Stomach (tissue), 9 donors: ENCODE data around the gene C15orf61. TPM values are rescaled to one million over a fixed set of nuclear protein-coding genes. Genes with fewer than 3 reads are reported as not detected.

Source experiments
- DNase-seq, 2 donors: peaks; one replicate each; pipeline versions ENCODE4 v3.0.0 to v3.0.0-alpha.2; 2013 to 2019
- H3K27ac ChIP-seq, 5 donors: fragments of 200-600 bp in 4 of 5; sonication (generic) in 4 of 5; one replicate each; pipeline ENCODE4 v1.5.1; 2013 to 2019; ENCODE audit warnings: mild to moderate bottlenecking in 1 of 5, moderate library complexity in 1 of 5
- H3K27me3 ChIP-seq, 3 donors: fragments of 200-600 bp; sonication (generic); one replicate each; pipeline ENCODE4 v1.5.1; 2017 to 2019; ENCODE audit warnings: mixed run types in 1 of 3
- H3K36me3 ChIP-seq, 4 donors: fragments of 200-600 bp; sonication (generic); 1 replicate in 3 of 4; 2 replicates in 1 of 4; pipeline ENCODE4 v1.5.1; 2016 to 2019
- H3K4me1 ChIP-seq, 4 donors: fragments of 200-600 bp; sonication (generic); one replicate each; pipeline ENCODE4 v1.5.1; 2016 to 2019
- H3K4me3 ChIP-seq, 4 donors: fragments of 200-600 bp; sonication (generic) in 3 of 4; one replicate each; pipeline ENCODE4 v1.5.1; 2016 to 2019; ENCODE audit warnings: mild to moderate bottlenecking in 1 of 4
- H3K9me3 ChIP-seq, 4 donors: fragments of 200-600 bp; sonication (generic); one replicate each; pipeline ENCODE4 v1.5.1; 2016 to 2019
- EP300 ChIP-seq: sonication (generic); formaldehyde crosslinking; IDR thresholded peaks from one replicate; pipeline ENCODE4 v1.6.1; 2017; ENCODE audit warnings: antibody characterized with exemption
- POLR2A ChIP-seq, 4 donors: fragments of 450-650 bp; IDR thresholded peaks; one replicate each; pipeline ENCODE4 v1.6.1; 2016; ENCODE audit warnings: antibody characterized with exemption in 4 of 4, control low read depth in 2 of 4, mild to moderate bottlenecking in 1 of 4, moderate library complexity in 1 of 4
- POLR2AphosphoS5 ChIP-seq, 3 donors: sonication (generic); formaldehyde crosslinking; IDR thresholded peaks; one replicate each; pipeline ENCODE4 v1.6.1; 2016; ENCODE audit warnings: antibody characterized with exemption in 3 of 3
- WGBS, 5 donors: extraction: QIAGEN DNeasy Blood & Tissue Kit in 3 of 5; methylation state at CpG; one replicate each; pipeline versions ENCODE4 v1.1.5 to v1.1.7; 2013 to 2018; 5-methylcytosine and 5-hydroxymethylcytosine counted together
- intact Hi-C: fragments of 100-400 bp; cut with DNase I; formaldehyde crosslinking; loops from one replicate; pipeline ENCODE4 v1.15.1; 2023; ENCODE audit warnings: low total_unique reads
- polyA plus RNA-seq, 3 donors: library from polyadenylated mRNA; stranded (reverse); fragments of 200-250 nt; gene quantifications; one replicate each; pipeline ENCODE4 v1.2.3, GENCODE V29; 2013
- total RNA-seq, 5 donors: library from RNA; depleted of rRNA; stranded (reverse); fragments of >200 nt; gene quantifications; one replicate each; pipeline versions ENCODE4 v1.1.0 to v1.2.3, GENCODE V29; 2014 to 2016
- TF ChIP-seq, protein P1 (sequence below), 7 experiments: fragments of 450-650 bp in 4 of 7; fragments of 200-600 bp in 3 of 7; sonication (generic) in 3 of 7; IDR thresholded peaks; one replicate each; pipeline ENCODE4 v1.5.1; 2016 to 2019; ENCODE audit warnings: antibody characterized with exemption in 7 of 7, control low read depth in 2 of 7, mild to moderate bottlenecking in 1 of 7
- donor health status: healthy with polysubstance abuse.
- donor health status: Bipolar disorder and iron deficiency.
- donor health status: healthy.

C15orf61 gene
- total and polyA plus RNA-seq, 8 donors, result 0.14 to 19.4 (median 2.1) TPM

DNA sequence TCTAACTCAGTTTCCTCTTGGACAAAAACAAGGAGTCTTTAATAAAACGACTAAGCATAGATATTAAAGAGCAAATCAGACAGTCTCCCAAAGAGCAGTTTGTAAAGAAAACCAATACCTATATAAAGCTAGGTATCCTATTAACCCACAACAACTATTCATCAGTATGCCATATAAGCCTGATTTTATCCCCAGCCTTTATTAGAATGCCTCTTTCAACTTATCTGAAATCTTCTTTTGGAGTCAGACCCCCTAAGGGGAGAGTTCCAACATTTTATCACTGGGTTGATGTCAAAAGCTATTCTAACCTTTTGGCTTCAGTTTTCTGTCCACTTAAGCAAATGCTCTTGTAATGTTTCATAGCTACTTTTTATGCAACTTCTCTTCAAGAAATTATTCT lies 39.4 kb downstream of the C15orf61 start:
- H3K27ac ChIP-seq, result no peak overlapping the region
- peaks cover 0 to 26% (median 11%) of the 10 kb centered on the region in 4 donors for H3K36me3 ChIP-seq
- no peaks in the 10 kb centered on the region for H3K27me3 ChIP-seq
- 85 to 97% (median 94%) methylated on average over 1 of the region's 1 CpG for WGBS, 5 donors
- intact Hi-C loops, result no loop called here
- H3K9me3 ChIP-seq, result no peaks in the 10 kb centered on the region
- no peak overlapping the region for H3K4me3 ChIP-seq
- TF ChIP-seq POLR2A (IDR thresholded peaks at IDR 0.05), result no peak
- TF ChIP-seq, protein P1, sequence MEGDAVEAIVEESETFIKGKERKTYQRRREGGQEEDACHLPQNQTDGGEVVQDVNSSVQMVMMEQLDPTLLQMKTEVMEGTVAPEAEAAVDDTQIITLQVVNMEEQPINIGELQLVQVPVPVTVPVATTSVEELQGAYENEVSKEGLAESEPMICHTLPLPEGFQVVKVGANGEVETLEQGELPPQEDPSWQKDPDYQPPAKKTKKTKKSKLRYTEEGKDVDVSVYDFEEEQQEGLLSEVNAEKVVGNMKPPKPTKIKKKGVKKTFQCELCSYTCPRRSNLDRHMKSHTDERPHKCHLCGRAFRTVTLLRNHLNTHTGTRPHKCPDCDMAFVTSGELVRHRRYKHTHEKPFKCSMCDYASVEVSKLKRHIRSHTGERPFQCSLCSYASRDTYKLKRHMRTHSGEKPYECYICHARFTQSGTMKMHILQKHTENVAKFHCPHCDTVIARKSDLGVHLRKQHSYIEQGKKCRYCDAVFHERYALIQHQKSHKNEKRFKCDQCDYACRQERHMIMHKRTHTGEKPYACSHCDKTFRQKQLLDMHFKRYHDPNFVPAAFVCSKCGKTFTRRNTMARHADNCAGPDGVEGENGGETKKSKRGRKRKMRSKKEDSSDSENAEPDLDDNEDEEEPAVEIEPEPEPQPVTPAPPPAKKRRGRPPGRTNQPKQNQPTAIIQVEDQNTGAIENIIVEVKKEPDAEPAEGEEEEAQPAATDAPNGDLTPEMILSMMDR (IDR thresholded peaks at IDR 0.05), result no peak
- TF ChIP-seq EP300, result no peak
- TF ChIP-seq POLR2AphosphoS5 (IDR thresholded peaks at IDR 0.05), result no peak
- H3K4me1 ChIP-seq, result no peaks in the 10 kb centered on the region
- DNase-seq, result no peak

DNA sequence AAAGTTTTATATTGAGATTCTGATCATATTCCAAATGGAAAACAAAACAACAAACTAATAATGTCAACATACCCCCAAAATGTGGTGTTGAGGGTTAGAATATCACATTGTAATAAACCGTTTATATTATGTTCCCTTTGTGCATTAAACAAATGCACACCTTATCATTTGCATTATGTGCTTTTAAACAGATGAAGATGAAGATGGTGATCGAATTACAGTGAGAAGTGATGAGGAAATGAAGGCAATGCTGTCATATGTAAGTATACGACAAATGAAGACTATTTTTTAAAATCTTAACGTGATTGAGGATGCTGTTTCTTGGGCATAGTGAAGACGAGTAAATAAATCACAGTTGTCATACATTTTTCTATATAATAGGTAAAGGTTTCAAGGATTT lies 42.2 kb downstream of the C15orf61 start:
- H3K27ac ChIP-seq, result no peak overlapping the region
- TF ChIP-seq POLR2A (IDR thresholded peaks at IDR 0.05), result no peak
- no peak for TF ChIP-seq EP300
- TF ChIP-seq, protein P1 (IDR thresholded peaks at IDR 0.05), result no peak
- TF ChIP-seq POLR2AphosphoS5 (IDR thresholded peaks at IDR 0.05), result no peak
- 92 to 95% (median 92%) methylated on average over 5 of the region's 5 CpGs for WGBS, 5 donors

DNA sequence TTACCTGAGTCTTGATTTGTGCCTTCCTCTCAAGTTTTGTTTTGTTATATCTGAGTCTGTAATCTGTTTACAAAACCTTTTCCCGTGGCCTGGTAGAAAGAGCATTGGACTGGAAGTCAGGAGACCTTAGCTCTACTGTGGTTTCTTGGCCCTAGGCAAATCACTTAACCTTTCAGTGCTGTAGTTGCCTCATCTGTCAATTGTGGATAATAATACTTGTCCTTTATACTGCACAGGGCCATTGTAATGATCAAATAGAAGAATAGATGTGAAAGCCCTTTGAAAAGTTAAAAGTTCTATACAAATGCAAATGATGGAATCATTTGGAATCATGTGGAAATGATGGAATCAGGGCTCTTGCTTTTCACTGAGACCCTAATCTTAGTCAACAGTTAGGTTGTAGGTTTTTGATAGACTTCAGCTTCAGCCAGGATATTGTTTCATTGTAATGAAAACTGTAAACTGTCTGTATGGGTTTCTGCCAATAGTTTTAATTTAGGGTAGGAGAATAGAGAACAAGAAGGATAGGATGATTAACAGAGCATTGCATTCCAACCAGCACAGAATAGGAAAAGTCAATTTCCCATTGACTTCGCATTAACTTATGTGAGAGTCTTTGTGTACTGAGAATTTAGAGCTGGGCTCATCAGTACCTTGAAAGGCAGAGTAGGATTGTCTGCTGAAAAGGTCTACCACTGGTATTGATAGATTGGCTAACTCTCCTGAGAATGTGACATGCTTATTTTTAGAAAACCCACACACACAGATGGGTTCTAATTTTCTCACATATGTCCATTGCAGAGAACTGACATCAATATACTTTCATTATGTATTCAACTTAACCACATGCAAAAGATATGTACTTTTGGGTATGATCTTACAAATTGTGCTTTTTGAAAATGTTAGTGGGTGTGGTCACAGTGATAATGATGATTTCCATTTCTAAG lies 43.4 kb downstream of the C15orf61 start:
- Histone ChIP-seq H3K4me3 (no peak overlapping the region), H3K9me3 (no peaks in the 10 kb centered on the region), H3K4me1 (no peaks in the 10 kb centered on the region), H3K36me3 (peaks cover 0 to 9% (median 6%) of the 10 kb centered on the region in 4 donors), H3K27me3 (no peaks in the 10 kb centered on the region), H3K27ac (no peak overlapping the region)
- intact Hi-C loops, result no loop called here
- no peak for TF ChIP-seq POLR2A (IDR thresholded peaks at IDR 0.05)
- TF ChIP-seq POLR2AphosphoS5 (IDR thresholded peaks at IDR 0.05), result no peak
- DNase-seq, result no peak
- WGBS, 5 donors, result 68 to 79% (median 75%) methylated on average over 2 of the region's 2 CpGs

More for the DNA sequence above, 42.2 kb downstream of the C15orf61 start:
- no peak for DNase-seq
- Histone ChIP-seq H3K9me3 (no peaks in the 10 kb centered on the region), H3K27me3 (no peaks in the 10 kb centered on the region), H3K4me3 (no peak overlapping the region), H3K4me1 (no peaks in the 10 kb centered on the region), H3K36me3 (peaks cover 0 to 15% (median 11%) of the 10 kb centered on the region in 4 donors)
- intact Hi-C loops, result no loop called here

DNA sequence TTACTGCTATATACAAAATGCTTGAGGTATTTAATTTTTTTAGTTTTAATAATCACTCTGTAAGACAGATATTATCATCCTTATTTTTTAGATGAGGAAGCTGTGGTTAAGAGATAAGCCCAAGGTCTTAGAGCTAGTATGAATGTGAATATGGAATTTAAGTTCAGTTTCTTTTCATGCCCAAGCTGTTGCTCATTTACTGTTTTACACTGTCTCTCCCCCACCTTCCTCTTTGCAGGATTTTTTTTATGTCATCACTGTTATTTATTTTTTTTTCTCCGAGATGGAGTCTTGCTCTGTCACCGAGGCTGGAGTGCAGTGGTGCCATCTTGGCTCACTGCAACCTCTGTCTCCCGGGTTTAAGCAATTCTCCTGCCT lies 44.0 kb downstream of the C15orf61 start:
- Histone ChIP-seq H3K27ac (no peak overlapping the region), H3K27me3 (no peaks in the 10 kb centered on the region), H3K4me3 (no peak overlapping the region), H3K4me1 (no peaks in the 10 kb centered on the region), H3K9me3 (no peaks in the 10 kb centered on the region), H3K36me3 (peaks cover 0 to 10% (median 4%) of the 10 kb centered on the region in 4 donors)
- DNase-seq, result no peak
- WGBS, 5 donors, result 80 to 98% (median 94%) methylated on average over 3 of the region's 3 CpGs
- TF ChIP-seq, protein P1 (IDR thresholded peaks at IDR 0.05), result no peak
- TF ChIP-seq EP300, result no peak
- no peak for TF ChIP-seq POLR2A (IDR thresholded peaks at IDR 0.05)
- TF ChIP-seq POLR2AphosphoS5 (IDR thresholded peaks at IDR 0.05), result no peak
- intact Hi-C loops, result no loop called here

DNA sequence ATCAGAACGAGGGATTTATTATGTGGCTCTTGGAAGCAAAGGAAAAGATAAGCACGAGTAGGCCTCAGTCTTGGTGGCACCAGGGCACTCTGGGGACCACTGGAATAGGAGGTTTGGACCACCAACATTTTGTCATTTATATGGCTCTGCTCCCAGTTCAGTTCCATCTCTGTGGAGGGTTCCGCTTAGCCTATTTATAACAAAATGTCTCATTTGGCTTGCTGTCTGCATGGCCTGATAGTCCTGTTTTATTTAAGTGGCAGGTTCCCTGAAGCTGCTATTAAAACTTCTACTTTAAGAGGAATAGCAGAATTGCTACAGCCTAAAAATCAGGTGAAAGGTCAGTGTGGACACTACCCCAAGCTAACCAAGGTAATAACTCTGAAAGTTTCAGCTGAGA lies 48.7 kb downstream of the C15orf61 start:
- no peak for DNase-seq
- intact Hi-C loops, result no loop called here
- Histone ChIP-seq H3K9me3 (no peaks in the 10 kb centered on the region), H3K27me3 (no peaks in the 10 kb centered on the region), H3K36me3 (peaks cover 0 to 12% (median 0%) of the 10 kb centered on the region in 4 donors), H3K27ac (no peak overlapping the region), H3K4me1 (no peaks in the 10 kb centered on the region), H3K4me3 (no peak overlapping the region)
- TF ChIP-seq, protein P1 (IDR thresholded peaks at IDR 0.05), result no peak
- no peak for TF ChIP-seq POLR2AphosphoS5 (IDR thresholded peaks at IDR 0.05)
- no peak for TF ChIP-seq POLR2A (IDR thresholded peaks at IDR 0.05)
- no peak for TF ChIP-seq EP300
- 83 to 91% (median 89%) methylated on average over 3 of the region's 3 CpGs for WGBS, 5 donors
